DMS 273 (cell line): Measurements from ENCODE around the gene GRHPR.
"Not testable (repeated sequence)": the region's sequence is repeated elsewhere in the genome, so short reads cannot be mapped to it uniquely, and the experiment has no call there.

Experiments
- DNase-seq: peaks from one replicate; lab custom pipeline; 2025; ENCODE audit not compliant: unreplicated experiment; lab: John Stamatoyannopoulos, UW

Gene GRHPR

DNA sequence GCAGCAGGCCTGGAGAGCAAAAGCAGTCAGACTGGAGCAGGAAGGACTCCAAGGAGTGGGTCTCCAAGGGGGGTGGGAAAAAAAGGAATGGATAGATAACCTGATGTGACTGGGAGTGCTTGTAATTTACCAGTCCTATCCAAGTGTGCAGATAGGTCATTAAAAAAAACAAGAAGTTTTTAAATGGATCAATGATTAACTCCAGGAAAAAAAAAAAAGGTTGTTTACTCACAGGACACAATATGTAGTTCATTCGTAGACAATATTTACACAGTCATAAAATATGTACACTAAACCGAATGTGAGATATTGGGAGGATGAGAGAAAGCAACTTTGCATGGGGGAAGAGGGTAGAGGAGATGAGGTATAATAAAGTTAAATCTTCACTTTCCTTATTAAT, 22.4 kb downstream of the GRHPR start:
- no peak for DNase-seq

DNA sequence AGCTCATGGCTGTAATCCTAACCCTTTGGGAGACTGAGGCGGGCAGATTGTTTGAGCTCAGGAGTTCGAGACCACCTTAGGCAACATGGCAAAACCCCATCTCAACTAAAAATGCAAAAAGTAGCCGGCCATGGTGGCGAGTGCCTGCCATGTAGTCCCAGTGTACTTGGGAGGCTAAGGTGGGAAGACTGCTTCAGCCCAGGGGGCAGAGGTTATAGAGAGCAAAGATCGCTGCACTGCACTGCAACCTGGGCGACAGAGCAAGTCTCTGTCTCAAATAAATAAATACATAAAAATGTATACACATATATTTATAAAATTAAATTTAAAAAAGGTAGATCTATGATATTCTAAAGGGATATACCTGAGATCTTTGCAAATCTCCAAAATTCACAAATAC, 23.3 kb downstream of the GRHPR start:
- no peak for DNase-seq

DNA sequence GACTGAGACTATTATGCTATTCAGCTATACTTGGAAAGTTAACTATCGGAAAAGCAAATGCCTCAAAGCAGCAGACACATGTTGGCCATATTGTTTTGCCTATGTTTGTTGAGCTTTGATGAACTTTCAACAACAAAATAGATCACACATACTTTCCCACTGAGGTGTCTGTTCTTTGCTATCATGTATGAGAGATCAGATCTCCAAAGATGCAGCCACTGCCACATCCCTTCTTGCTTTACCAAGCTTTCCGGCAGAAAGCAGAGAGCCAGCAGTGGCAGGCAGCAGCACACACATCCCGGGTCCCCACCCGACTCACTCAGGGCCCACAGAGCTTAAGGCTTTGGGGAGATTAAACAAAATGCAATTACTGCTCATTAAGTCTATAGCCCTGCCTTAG, 23.9 kb downstream of the GRHPR start:
- DNase-seq, result no peak

DNA sequence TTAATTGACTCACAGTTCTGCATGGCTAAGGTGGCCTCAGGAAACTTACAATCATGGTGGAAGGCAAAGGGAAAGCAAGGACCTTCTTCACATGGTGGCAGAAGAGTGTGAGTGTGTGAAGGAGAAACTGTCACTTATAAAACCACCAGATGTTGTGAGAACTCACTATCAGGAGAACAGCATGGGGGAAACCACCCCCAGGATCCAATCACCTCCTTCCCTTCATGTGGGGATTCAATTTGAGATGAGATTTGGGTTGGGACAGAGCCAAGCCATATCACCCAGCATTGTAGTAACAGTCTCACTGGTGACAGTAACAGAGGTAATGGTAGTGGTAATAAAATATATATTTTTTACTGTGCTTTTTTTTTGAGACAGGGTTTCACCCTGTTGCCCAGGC, 24.6 kb downstream of the GRHPR start:
- DNase-seq, result no peak

DNA sequence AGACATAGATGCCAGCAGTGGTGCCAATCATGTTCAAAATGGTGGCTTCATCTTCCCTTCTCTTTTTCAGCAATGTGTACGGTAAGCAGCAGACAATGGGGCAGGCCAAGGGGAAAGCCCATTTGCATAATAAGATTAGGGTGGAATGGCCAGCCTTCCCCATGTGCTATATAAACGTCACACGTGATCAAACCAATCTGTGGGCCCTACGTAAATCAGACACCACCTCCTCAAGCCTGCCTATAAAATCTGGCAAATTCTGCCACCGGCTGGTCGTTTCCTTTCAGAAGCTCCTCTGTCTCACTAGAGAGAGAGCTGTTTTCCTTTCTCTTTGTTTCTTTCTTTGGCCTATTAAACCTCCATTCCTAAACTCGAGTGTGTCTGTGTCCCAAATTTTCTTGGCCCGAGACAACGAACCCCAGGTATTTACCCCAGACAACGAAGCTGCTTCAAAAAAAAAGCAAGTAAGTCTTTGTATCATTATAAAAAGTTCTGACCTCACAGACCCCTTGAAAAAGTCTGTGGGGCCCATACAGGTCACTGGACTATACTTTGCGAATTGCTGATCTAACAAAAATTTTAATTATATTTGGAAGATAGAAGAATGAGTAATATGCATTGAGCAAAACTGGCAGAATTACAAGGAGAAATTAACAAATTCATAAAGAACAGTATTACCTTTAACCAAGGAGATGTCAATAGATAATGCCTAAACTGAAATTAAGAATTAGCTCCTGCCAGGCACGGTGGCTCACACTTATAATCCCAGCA, 27.6 kb downstream of the GRHPR start:
- no peak for DNase-seq

DNA sequence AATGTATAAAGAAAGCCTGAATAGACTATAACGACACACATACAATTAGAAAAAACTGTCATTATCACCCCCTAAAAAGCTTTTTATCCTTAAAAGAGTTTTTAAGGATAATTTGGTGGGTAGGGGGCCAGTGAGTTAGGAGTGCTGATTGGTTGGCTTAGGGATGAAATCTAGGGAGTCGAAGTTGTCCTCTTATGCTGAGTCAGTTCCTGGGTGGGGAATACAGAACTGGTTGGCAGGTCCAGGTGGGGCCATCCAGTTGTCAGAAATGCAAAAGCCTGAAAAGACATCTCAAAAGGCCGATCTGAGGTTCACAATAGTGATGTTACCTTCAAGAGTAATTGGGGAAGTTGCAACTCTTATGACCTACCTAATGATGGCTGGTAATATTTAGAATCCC, 29.1 kb downstream of the GRHPR start:
- DNase-seq, result no peak

DNA sequence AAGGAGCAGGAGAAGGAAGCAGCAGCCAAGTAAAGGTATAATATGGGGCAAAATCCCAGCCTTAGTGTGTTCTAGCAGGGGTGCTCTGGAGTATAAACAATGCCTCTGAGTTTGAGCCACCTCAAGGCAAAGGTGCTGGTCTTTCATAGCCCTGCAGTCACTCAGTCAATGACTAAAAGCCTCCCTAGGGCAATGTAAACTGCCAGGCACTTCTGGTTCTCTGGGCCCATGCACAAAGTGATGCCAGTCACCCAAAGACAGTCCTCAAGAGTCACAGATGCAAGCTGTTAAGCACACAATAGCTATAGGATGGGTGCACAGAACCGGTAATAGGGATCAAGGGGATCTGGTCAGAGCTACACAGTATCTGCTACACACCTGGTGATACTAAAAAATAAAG, 30.1 kb downstream of the GRHPR start:
- no peak for DNase-seq

DNA sequence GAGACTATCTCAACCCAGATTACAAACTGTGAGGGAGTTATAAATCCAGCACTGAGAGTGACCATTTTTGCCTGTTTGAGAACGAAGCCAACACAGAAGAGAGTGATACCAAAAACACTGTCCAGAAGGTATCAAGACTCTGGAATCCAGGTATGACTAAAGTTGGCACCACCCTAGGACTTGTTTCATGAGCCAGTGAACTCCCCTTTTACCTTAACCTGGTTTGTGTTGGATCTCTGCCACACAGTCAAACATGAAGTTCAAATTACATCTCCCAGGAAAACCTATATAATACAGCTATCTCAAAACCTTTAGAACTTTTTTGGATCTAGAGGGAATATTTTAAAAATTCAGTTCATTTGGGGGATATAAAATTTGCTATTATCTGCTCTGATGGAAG, 31.3 kb downstream of the GRHPR start:
- no peak for DNase-seq

DNA sequence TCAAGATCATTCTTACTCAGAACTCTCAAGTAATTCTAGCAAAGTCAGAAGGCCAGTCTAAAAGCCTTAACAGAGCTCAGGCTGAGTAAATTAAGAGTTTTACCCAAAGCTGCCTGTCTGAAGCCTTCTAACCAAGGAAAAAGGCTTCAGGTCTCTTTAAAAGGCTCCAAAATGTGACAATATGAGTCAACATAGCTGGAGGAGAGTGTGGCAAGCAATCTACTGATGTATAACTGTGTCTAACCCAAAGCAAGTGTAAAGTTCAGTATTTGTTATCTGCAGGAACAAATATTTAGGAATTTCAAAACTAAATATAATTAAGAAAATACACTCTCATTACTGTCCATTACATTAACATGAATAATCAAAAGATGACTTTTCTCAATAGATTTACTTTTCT, 31.7 kb downstream of the GRHPR start:
- DNase-seq, result no peak

DNA sequence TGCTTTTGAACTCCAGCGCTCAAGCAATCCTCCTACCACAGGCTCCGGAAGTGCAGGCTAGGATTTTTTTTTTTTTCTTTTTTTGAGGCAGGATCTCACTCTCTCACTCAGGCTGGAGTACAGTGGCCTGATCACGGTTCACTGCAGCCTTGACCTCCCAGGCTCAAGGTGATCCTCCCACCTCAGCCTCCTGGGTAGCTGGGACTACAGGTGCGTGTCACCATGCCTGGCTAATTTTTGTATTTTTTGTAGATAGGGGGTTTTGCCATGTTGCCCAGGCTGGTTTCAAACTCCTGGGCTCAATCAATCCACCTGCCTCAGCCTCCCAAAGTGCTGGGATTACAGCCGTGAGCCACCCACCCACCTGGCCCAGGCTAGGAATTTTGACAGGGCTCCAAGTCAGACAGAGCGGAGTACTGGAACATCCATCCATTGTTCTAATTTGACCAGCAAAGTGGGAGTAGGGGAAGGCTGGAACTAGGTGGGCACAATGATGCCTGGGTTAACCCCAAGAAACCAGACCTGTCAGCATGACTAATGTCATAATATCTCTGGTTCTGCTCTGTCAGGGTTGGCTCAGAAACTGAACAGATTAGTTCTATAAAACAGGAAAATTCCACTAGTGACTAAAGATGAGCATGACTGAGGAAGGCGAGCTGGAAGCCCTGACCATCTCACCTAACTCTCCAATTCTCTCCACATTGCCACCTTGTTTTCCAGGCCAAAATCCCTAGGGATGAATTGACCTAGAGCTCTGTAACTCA, 33.6 kb downstream of the GRHPR start:
- DNase-seq, result no peak

DNA sequence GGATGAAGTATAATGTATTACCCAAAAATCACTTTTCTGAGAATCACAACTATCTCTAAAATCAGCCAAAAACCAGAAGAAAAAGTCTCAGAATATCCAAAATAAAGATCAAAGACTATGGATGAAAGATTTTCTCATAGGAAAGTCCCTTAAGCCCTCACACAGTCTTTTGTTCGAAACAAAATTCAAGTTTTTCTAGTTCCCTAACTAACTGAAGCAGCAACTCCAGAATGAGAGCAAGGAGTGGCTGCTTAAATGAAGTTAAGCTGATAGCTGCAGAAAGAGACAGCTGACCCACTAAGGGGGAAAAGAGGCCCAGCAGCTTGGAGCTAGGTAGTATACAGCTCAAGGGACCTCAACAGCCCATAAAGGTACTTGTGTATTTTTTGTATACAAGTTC, 34.3 kb downstream of the GRHPR start:
- DNase-seq, result no peak

DNA sequence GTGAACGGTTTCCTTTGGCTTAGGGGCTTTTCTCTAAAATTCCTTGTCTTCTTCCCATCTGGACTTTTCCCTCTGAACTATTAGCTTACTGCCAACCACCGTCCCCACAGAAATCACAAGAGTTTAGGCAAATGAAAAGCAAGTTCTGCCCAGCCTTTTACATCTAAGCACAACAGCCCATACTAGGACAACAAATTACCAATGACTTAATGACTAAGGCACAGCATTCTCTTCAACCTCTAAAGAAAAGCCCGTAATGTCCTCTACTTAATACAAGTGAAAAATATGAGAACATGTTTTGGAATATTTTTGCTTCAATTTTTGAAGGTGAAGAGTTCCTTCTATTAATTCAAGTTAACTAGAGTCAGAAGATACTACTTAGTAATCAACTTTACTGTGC, 41.5 kb downstream of the GRHPR start:
- no peak for DNase-seq

DNA sequence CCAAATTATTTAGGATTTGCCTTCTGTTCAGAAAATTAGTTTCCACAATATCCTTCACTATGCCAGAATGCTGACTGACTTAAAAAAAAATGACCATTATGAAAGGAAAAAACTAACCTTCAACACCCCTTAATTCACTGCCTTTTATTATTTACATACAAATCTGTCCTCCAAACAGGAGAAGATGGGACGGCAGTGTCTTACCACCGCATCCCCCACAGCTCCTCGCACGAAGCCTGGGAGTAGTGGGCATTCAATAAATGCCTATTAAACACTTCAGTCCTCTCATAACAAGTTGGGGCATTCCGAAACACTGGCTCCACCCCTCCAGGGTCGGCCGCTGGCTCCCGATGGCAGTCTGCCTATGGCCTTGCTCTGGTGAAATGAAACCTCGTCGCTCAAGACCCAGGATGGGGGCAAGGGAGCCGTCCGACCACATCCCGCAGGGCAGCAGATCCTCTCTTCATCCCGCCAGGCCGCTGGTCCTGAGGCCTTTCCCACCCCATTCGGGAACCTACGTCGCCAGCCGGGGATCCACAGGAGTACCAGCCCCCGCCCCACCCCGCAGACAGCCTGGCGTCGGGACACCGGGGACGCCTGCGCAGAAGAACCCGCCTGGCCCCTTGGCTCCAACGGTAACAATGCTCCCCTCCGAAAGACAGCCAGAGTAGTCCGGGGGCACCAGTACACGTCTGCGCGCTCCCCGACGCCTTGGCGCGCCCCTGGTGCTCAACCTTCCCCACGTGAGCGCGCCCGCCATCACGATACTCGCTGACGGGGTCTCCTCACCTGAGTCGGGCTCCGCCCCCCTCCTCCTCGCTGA, 42.1 kb downstream of the GRHPR start:
- peak; percentile 98 for DNase-seq

DNA sequence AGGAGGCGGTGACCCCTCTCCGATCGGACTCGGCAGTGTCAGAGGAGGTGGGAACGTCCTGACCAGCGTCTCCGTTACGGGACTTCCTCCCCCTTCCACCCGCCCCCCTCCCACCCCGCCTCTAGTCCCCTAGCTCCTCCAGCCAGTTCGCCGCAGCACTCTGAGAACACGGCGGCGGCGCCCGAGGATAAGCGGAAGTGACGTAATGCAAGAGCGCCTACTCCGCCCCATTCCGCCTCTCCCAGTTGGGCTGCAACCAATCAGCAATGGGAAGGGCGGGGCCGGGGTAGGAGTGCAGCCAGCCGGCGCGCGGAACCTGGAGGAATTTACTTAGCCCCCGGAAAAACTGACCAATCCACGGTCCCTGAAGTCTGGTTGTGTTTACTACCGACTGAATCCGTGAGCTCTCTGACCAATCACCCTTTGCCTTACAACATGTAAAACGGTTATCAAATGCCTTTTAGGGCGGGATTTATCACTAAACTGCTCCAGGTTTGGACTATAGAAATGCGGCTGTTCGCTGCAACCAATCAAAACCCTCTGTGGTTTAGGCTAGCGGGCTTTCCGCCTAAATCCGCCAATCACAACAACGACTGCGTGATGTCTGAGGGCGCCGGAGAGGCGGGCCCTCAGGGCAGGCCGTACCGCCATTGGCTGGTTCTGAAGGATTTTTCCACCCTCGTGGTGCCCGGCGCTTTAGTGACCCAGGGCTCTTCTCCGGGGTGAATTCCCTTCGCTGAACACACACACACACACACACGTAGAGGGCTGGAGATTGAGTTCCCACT, 42.9 kb downstream of the GRHPR start, which contains the start of gene ZBTB5:
Gene ZBTB5 (minus strand): TSS at position 202 of the 788 bp plus-strand sequence. CDS start 22,899 bp downstream, outside the sequence.
- DNase-seq, result peak; percentile 100

DNA sequence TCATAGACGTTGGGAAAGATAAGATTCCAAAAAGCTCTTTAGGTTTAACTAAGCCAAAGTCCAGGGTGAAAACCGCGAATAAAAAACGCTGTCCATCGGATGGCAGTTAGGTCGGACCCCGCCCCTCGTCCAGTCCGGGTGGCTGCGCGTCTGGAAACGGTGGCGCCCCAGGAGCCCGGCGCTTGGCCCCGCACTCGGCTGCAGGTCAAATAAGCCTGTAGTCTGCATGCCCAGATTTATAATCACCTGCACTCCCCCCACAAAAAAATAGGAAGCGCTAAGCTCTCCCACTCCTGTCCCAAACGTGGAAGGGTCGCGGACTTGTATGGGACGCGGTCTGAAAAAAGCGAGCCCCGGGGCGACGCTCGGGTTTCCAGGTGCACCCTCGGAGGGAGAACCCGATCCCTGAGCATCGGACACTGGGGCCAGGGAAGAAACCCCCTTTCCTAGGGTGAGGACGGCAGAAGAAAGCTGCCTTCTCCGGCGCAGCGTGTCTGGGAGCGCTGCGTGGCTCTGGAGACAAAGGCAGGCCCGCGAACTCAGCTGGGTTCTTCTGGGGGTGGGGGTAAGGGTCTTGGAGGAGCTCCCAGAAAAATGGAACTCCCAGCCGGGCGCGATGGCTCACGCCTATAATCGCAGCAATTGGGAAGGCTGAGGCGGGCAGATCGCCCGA, 43.7 kb downstream of the GRHPR start:
- DNase-seq, result peak; percentile 94

DNA sequence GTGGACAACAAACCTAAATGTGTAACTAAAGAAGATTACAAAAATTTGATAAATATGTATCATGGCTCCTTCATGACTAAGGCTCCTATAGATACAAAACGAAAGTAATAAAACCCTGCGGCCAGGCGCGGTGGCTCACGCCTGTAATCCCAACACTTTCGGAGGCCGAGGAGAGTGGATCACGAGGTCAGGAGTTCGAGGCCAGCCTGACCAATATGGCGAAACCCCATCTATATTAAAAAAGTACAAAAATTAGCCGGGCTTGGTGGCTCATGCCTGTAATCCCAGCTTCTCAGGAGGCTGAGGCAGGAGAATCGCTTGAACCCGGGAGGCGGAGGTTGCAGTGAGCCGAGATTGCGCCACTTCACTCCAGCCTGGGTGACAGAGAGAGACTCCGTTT, 45.0 kb downstream of the GRHPR start:
- DNase-seq, result not testable (repeated sequence)

DNA sequence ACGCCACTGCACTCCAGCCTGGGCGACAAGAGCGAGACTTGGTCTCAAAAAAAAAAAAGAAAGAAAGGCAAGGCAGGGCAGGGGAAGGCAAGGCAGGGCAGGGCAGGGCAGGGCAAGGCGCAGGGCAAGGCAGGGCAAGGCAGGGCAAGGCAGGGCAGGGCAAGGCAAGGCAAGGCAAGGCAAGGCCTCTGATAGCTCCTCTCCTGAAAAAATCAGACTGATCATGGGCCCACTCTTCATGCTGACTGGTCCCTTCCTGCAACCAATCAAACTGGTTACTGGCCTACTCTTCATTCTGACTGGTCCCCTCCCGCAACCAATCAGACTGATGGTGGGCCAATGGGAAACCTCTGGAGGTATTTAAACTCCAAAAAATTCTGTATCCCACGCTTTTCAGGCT, 46.1 kb downstream of the GRHPR start:
- DNase-seq, result no peak

DNA sequence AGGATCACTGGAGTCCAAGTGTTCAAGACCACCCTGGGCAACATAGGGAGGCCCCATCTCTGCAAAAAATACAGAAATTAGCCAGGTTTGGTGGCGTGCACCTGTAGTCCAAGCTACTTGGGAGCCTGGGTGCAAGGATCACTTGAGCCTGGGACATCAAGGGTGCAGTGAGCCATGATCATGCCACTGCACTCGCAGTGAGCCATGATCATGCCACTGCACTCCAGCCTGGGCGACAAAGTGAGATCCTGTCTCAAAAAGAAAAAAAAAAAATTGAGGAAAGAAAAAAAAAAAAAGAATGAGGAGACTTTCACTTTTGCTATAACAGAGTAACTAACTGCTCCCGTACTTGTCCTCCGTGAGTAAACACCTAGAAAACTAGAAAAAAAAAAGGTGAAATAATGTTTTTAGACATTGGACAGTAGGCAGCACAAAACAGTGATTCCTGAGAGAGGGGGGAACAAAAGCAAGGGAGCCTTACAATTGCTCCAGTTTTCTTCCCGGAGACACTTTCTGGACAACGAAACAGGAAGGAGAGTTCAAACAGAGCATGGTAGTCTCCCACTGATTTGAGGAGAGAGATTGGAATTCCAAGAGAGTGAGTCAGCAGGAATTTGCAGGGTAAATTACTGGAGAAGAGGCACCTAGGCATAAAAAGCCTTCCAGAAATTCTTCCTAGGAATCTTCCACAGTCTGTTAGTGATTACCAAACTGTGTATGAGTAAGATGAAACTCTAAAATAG, 49.6 kb downstream of the GRHPR start:
- peak; percentile 46 for DNase-seq

DNA sequence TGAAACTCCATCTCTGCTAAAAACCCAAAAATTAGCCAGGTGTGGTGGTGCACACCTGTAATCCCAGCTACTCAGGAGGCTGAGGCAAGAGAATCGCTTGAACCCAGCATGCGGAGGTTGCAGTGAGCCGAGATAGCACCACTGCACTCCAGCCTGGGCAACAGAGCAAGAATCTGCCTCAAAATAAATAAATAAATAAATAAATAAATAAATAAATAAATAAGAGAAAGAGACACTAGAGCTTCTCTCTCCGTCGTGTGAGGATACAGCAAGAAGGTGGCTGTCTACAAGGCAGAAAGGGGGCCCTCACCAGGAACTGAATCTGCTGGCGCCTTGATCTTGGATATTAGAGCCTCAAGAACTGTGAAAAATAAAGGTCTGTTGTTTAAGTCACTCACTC, 51.5 kb downstream of the GRHPR start:
- DNase-seq, result not testable (repeated sequence)

DNA sequence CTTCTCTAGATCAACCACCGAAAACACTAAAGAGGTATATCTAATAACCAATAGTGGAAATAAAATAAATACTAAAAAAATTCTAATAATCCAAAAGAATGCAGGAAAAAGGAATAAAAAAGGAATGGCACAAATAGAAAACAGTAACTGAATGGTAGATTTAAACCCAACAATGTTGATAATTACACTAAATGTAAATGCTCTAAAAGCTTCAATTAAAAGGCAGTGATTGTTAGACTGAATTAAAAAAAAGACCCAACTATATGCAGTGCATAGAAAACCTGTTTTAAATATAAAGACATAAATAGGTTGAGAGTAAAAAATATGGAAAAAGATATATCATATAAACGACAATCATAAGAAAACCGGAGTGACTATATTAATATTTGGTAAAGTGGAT, 51.9 kb downstream of the GRHPR start:
- DNase-seq, result no peak
